Stomach (tissue), 9 donors: ENCODE measurements around the gene EVC. TPM values are rescaled to one million over a fixed set of nuclear protein-coding genes. Genes with fewer than 3 reads are reported as not detected.

Experiments
- DNase-seq, 2 donors: peaks; one replicate each; pipeline versions ENCODE4 v3.0.0 to v3.0.0-alpha.2; 2013 to 2019
- H3K27ac ChIP-seq, 5 donors: fragments of 200-600 bp in 4 of 5; sonication (generic) in 4 of 5; one replicate each; pipeline ENCODE4 v1.5.1; 2013 to 2019; ENCODE audit warnings: mild to moderate bottlenecking in 1 of 5, moderate library complexity in 1 of 5
- H3K27me3 ChIP-seq, 3 donors: fragments of 200-600 bp; sonication (generic); one replicate each; pipeline ENCODE4 v1.5.1; 2017 to 2019; ENCODE audit warnings: mixed run types in 1 of 3
- H3K36me3 ChIP-seq, 4 donors: fragments of 200-600 bp; sonication (generic); 1 replicate in 3 of 4; 2 replicates in 1 of 4; pipeline ENCODE4 v1.5.1; 2016 to 2019
- H3K4me1 ChIP-seq, 4 donors: fragments of 200-600 bp; sonication (generic); one replicate each; pipeline ENCODE4 v1.5.1; 2016 to 2019
- H3K4me3 ChIP-seq, 4 donors: fragments of 200-600 bp; sonication (generic) in 3 of 4; one replicate each; pipeline ENCODE4 v1.5.1; 2016 to 2019; ENCODE audit warnings: mild to moderate bottlenecking in 1 of 4
- H3K9me3 ChIP-seq, 4 donors: fragments of 200-600 bp; sonication (generic); one replicate each; pipeline ENCODE4 v1.5.1; 2016 to 2019
- CTCF ChIP-seq, 7 experiments: fragments of 450-650 bp in 4 of 7; fragments of 200-600 bp in 3 of 7; sonication (generic) in 3 of 7; IDR thresholded peaks; one replicate each; pipeline ENCODE4 v1.5.1; 2016 to 2019; ENCODE audit warnings: antibody characterized with exemption in 7 of 7, control low read depth in 2 of 7, mild to moderate bottlenecking in 1 of 7
- EP300 ChIP-seq: sonication (generic); formaldehyde crosslinking; IDR thresholded peaks from one replicate; pipeline ENCODE4 v1.6.1; 2017; ENCODE audit warnings: antibody characterized with exemption
- POLR2A ChIP-seq, 4 donors: fragments of 450-650 bp; IDR thresholded peaks; one replicate each; pipeline ENCODE4 v1.6.1; 2016; ENCODE audit warnings: antibody characterized with exemption in 4 of 4, control low read depth in 2 of 4, mild to moderate bottlenecking in 1 of 4, moderate library complexity in 1 of 4
- POLR2AphosphoS5 ChIP-seq, 3 donors: sonication (generic); formaldehyde crosslinking; IDR thresholded peaks; one replicate each; pipeline ENCODE4 v1.6.1; 2016; ENCODE audit warnings: antibody characterized with exemption in 3 of 3
- WGBS, 5 donors: extraction: QIAGEN DNeasy Blood & Tissue Kit in 3 of 5; methylation state at CpG; one replicate each; pipeline versions ENCODE4 v1.1.5 to v1.1.7; 2013 to 2018; 5-methylcytosine and 5-hydroxymethylcytosine counted together
- intact Hi-C: fragments of 100-400 bp; cut with DNase I; formaldehyde crosslinking; loops from one replicate; pipeline ENCODE4 v1.15.1; 2023; ENCODE audit warnings: low total_unique reads
- polyA plus RNA-seq, 3 donors: library from polyadenylated mRNA; stranded (reverse); fragments of 200-250 nt; gene quantifications; one replicate each; pipeline ENCODE4 v1.2.3, GENCODE V29; 2013
- total RNA-seq, 5 donors: library from RNA; depleted of rRNA; stranded (reverse); fragments of >200 nt; gene quantifications; one replicate each; pipeline versions ENCODE4 v1.1.0 to v1.2.3, GENCODE V29; 2014 to 2016
- donor health status: healthy with polysubstance abuse.
- donor health status: Bipolar disorder and iron deficiency.
- donor health status: healthy.

Gene EVC
- total and polyA plus RNA-seq, 8 donors = 1.5 to 346 (median 12.5) TPM

GRCh38 chr4:5793514-5793913 lies 82.5 kb downstream of the EVC start:
- no peak for DNase-seq
- no peaks in the 10 kb centered on the region for H3K4me1 ChIP-seq
- H3K9me3 ChIP-seq = no peaks in the 10 kb centered on the region
- peaks cover 4 to 56% (median 41%) of the 10 kb centered on the region in 4 donors for H3K36me3 ChIP-seq
- no peaks in the 10 kb centered on the region for H3K27me3 ChIP-seq
- whole genome bisulfite sequencing, 5 donors = 84 to 95% (median 89%) methylated on average over 13 of the region's 13 CpGs
- no peak overlapping the region for H3K4me3 ChIP-seq
- no peak for TF ChIP-seq CTCF (IDR thresholded peaks at IDR 0.05)
- TF ChIP-seq POLR2A (IDR thresholded peaks at IDR 0.05) = no peak
- no peak for TF ChIP-seq POLR2AphosphoS5 (IDR thresholded peaks at IDR 0.05)
- no peak for TF ChIP-seq EP300
- no peak overlapping the region for H3K27ac ChIP-seq
- intact Hi-C loops = no loop called here

- peaks cover 4 to 65% (median 51%) of the 10 kb centered on the region in 4 donors for H3K36me3 ChIP-seq
- no peak for TF ChIP-seq EP300
- TF ChIP-seq CTCF (IDR thresholded peaks at IDR 0.05) = no peak
- no peak for TF ChIP-seq POLR2A (IDR thresholded peaks at IDR 0.05)
- TF ChIP-seq POLR2AphosphoS5 (IDR thresholded peaks at IDR 0.05) = no peak
- no peak for DNase-seq
- no peaks in the 10 kb centered on the region for H3K4me1 ChIP-seq
- H3K27me3 ChIP-seq = no peaks in the 10 kb centered on the region
- no peak overlapping the region for H3K27ac ChIP-seq
- H3K9me3 ChIP-seq = no peaks in the 10 kb centered on the region
- WGBS, 5 donors = 74 to 96% (median 93%) methylated on average over 5 of the region's 5 CpGs
- intact Hi-C loops = no loop called here
- H3K4me3 ChIP-seq = no peak overlapping the region
Observed at GRCh38 chr4:5795580-5795979, 84.6 kb downstream of the EVC start.

- H3K27ac ChIP-seq = no peak overlapping the region
- H3K9me3 ChIP-seq = no peaks in the 10 kb centered on the region
- no peak overlapping the region for H3K4me3 ChIP-seq
- intact Hi-C loops = no loop called here
- H3K4me1 ChIP-seq = no peaks in the 10 kb centered on the region
- WGBS, 5 donors = 88 to 98% (median 95%) methylated on average over 16 to 18 of the region's 18 CpGs
- H3K27me3 ChIP-seq = no peaks in the 10 kb centered on the region
- no peak for DNase-seq
- no peak for TF ChIP-seq CTCF (IDR thresholded peaks at IDR 0.05)
- TF ChIP-seq POLR2AphosphoS5 (IDR thresholded peaks at IDR 0.05) = no peak
- no peak for TF ChIP-seq POLR2A (IDR thresholded peaks at IDR 0.05)
- no peak for TF ChIP-seq EP300
- H3K36me3 ChIP-seq = peaks cover 4 to 75% (median 58%) of the 10 kb centered on the region in 4 donors
Observed at GRCh38 chr4:5796976-5797375, 86.0 kb downstream of the EVC start.

- Histone ChIP-seq H3K9me3 (no peaks in the 10 kb centered on the region), H3K36me3 (peaks cover 4 to 84% (median 67%) of the 10 kb centered on the region in 4 donors), H3K4me3 (no peak overlapping the region), H3K4me1 (no peaks in the 10 kb centered on the region), H3K27me3 (no peaks in the 10 kb centered on the region), H3K27ac (no peak overlapping the region)
- DNase-seq = no peak
- WGBS, 5 donors = 88 to 98% (median 96%) methylated on average over 6 of the region's 6 CpGs
- TF ChIP-seq EP300 = no peak
- no peak for TF ChIP-seq POLR2AphosphoS5 (IDR thresholded peaks at IDR 0.05)
- no peak for TF ChIP-seq POLR2A (IDR thresholded peaks at IDR 0.05)
- TF ChIP-seq CTCF (IDR thresholded peaks at IDR 0.05) = no peak
- intact Hi-C loops = no loop called here
Observed at GRCh38 chr4:5797866-5798265, 86.9 kb downstream of the EVC start.
